NAMALWA (cell line): ENCODE measurements around the gene JUP.

Source experiments
- DNase-seq: peaks from one replicate; pipeline ENCODE4 v3.0.0-alpha.2; 2015; ENCODE audit warnings: low spot score

The JUP gene

GRCh38 chr17:41758601-41759000 is 27.9 kb downstream of the JUP start:
- DNase-seq, result no peak

DNA sequence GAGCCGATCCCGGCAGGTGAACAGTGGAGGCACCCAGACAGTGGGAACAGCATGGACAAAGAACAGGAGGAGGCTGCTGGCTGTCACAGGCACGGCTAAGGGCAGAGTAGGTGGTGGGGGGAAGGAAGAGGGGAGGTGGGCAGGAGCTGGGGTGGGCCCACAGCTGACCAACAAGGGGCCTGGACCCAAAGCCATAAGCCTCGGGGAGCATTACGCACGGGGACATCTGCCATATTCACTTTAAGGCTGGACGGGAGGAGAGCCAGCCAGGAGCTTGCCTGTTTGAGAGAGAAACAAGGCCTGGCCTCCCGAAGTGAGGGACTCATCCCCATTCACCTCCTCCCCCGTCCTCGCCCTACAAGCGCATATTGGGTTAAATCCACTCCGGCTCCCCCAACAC is 32.4 kb downstream of the JUP start:
- no peak for DNase-seq

GRCh38 chr17:41751288-41751687 is 35.2 kb downstream of the JUP start:
- DNase-seq, result no peak

GRCh38 chr17:41750862-41751261 is 35.6 kb downstream of the JUP start:
- DNase-seq, result no peak

DNA sequence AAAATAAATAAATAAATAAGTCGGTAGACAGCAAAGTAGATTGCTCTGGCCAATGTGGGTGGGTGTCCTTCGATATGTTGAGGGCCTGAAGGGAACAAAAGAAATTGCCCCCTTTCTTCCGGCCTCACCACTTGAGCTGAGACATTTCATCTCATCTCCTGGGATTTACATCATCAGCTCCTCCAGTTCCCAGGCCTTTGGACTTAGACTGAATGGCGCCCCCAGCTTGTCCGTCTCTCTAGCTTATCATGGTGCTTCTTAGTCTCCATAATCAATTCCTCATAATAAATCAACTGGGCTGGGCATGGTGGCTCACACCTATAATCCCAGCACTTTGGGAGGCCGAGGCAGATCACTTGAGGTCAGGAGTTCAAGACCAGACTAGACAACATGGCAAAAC is 38.2 kb downstream of the JUP start:
- no peak for DNase-seq

GRCh38 chr17:41741709-41742108 is 44.8 kb downstream of the JUP start:
- DNase-seq, result no peak

GRCh38 chr17:41740506-41740905 is 46.0 kb downstream of the JUP start:
- no peak for DNase-seq

- no peak for DNase-seq
Observed at GRCh38 chr17:41739661-41740352, 46.7 kb downstream of the JUP start.

DNA sequence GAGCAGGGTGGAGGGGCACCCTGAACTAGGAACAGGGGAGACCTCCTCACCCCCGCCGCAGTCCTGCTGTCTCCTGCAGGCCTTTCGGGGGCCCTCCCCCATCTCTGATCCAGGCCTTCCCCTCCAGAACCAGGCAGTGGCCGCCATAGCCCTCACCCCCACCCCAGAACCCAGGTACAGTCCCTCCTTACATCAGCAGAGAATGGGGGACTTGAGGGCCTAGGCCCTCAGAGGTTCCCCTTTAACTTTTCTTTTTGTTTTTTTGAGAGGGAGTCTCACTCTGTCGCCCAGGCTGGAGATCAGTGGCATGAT is 47.8 kb downstream of the JUP start:
- DNase-seq, result no peak

- DNase-seq, result peak; percentile 86
Observed at GRCh38 chr17:41738077-41738800, 48.3 kb downstream of the JUP start.

DNA sequence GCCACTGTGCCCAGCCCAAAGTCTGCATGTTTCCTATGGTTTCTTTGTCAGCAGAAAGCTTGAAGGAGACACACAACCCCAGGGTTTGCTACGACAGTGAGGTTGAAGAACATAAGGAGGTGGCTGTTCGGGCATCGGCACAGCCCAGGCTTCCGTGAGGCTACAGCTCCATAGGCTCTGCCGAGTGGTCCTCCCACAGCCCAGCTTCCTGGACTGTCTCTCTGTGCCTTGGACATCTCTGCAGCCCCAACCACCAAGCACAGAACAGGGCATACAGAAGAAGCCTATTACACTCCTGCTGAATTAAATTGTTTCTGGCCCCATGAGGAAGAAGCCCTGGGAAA is 48.9 kb downstream of the JUP start:
- no peak for DNase-seq

DNA sequence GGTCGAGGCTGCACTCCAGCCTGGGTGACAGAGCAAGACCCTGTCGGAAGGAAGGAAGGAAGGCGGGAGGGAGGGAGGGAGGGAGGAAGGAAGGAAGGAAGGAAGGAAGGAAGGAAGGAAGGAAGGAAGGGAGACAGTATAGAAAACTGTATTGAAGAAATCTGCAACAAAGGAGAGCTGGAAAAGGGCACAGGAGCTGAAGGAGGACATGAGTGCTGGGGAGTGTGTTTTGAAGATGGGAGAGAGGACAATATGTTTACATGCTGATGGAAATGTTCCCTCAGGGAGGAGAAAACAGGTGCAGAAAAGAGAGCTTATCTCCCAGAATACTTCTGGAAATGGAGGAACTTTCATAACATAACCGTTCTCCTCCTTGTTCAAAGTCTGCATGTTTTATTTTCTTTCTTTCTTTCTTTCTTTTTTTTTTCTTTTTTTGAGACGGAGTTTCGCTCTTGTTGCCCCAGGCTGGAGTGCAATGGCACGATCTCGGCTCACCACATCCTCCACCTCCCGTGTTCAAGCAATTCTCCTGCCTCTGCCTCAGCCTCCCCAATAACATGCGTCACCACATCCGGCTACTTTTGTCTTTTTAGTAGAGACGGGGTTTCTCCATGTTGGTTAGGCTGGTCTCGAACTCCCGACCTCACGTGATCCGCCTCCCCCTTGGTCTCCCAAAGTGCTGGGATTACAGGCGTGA is 49.4 kb downstream of the JUP start:
- no peak for DNase-seq

DNA sequence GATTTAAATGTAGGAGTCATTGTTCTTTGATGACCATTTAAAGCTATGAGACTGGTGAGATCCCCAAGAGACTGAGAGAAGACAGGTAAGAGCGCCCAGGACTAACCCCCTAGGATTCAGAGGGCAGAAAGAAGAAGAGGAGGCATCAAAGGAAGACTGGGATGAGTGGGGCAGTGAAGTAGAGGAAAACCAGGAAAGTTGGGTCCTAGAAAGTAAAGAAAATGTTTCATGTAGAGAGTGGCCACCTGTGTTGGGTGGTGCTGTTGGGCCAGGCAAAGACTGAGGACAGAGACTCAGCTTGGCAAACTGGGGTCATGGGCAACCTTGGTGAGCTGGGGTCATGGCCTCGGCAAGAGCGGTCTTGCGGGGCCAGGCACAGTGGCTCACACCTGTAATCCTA is 50.8 kb downstream of the JUP start:
- DNase-seq, result no peak

DNA sequence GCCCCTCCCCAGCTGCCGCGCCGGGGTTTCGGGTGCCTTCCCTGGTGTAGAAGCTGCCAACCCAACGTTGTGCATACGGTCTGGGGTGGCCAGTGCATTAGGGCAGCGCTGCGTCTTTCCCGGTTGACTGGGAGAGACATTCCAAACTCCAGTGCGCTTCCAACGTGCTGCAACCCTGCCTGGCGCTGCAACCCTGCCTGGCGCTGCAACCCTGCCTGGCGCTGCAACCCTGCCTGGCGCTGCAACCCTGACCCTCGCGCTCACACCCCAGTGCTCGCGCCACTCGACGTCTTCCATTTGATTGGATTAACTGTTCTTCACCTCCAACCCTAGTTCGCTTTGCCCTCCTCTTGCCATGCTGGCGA is 51.6 kb downstream of the JUP start:
- DNase-seq, result no peak

- DNase-seq, result no peak
Observed at GRCh38 chr17:41734139-41734948, 52.2 kb downstream of the JUP start, which contains the start of gene HAP1. HAP1 (minus strand) TSS chr17:41734643; CDS start chr17:41734634, 9 bp downstream.

- DNase-seq, result no peak
Observed at GRCh38 chr17:41733348-41734138, 53.0 kb downstream of the JUP start.

DNA sequence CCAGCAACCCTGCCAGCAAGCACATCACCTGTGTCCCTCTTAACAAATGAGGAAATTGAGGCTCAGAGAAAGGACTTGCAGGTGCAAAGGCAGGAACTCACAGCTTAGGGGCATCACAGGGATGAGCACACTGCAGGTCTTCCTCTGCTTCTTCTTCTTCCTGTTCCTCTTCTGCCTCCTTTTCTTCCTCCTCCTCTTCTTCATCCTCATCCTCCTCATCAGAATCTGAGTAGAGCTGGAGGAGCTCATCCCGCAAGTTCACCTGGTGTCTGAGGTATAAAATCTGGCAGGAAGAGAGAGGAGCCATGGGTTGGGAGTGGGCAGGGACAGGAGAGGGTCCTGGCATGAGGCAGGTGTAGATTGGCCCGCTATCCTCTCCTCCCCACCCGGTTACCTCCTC is 54.7 kb downstream of the JUP start:
- no peak for DNase-seq

DNA sequence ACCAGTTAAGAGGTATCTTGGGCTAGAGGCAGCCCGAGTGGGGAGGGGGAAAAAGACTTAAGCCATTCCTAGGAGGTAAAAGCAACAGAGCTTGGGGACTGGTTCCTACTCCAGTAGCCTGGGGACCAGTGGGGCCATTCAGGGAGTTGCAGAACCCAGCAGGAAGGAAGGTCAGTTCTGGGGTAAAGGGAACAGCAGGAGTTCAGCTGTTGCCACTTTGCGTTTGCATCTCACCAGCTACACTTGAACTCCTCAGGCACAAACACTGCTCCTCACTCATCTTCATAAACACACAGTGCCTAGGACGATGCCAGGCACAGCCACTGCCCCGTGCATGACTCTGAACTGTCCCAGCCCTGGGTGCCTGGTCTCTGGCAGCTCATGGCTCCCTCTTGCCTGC is 56.0 kb downstream of the JUP start:
- DNase-seq, result no peak

GRCh38 chr17:41728056-41728455 is 58.5 kb downstream of the JUP start:
- no peak for DNase-seq

GRCh38 chr17:41725134-41725533 is 61.4 kb downstream of the JUP start:
- DNase-seq, result no peak

GRCh38 chr17:41724476-41725050 is 61.9 kb downstream of the JUP start:
- DNase-seq, result no peak
